C1 segment of cervical spinal cord (tissue), 14 donors: ENCODE data around the gene DNAL4.
A peak's percentile ranks its signal among the peaks of the same experiment; 100 is the strongest.

ENCODE experiments used
- DNase-seq, 14 donors: peaks; one replicate each; lab custom pipeline; 2025; lab: John Stamatoyannopoulos, UW

Gene DNAL4

DNA sequence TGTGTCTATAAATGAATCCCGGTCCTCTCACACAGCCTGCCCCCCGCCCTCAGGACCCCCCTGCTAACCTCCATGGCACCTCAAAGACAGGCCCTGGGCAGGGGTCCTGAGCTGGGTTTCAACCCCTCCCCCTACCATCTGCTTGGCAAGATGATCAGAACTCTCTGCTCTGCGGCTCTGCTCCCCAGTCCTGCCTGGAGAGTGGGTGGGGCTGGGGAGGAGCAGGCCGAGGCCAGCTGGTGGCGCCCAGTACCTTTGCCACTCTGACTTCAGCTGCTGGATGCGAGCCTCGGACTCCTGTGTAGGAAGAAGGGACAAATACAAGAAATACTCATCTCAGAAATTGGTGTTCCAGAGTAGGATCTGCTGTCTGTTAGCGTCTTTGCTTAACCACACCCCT, 53.2 kb downstream of the DNAL4 start:
- no peak for DNase-seq

DNA sequence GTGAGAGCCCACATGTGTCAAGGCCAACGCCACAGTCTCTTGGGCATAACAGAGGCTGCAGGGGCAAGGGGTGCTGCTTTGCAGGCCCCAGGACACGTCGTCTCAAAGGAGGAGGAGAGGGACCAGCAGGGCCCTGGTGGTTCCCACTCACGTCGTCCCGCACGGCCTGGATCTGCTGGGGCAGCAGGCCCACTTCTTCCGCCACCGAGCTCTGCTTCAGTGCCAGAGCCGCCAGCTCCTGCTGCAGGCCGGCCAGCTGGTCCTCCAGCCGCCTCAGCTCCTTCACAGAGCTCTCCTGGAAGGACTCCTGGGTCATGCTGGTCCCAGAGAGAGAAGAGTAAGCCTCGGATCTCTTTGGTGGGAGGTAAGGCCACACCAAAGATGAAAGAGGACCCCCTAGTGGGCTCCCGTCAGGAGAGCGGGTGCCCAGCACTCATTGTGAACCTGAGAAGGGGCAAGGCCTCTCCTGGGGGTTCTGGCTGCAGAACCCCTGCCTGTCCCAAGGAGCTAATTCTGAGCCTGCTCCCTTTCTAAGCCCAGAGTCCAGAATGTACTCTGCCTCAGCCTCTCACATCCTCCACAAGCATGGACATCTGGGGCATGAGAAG, 53.7 kb downstream of the DNAL4 start:
- DNase-seq: peak in 1 of 14 donors; percentile 27

DNA sequence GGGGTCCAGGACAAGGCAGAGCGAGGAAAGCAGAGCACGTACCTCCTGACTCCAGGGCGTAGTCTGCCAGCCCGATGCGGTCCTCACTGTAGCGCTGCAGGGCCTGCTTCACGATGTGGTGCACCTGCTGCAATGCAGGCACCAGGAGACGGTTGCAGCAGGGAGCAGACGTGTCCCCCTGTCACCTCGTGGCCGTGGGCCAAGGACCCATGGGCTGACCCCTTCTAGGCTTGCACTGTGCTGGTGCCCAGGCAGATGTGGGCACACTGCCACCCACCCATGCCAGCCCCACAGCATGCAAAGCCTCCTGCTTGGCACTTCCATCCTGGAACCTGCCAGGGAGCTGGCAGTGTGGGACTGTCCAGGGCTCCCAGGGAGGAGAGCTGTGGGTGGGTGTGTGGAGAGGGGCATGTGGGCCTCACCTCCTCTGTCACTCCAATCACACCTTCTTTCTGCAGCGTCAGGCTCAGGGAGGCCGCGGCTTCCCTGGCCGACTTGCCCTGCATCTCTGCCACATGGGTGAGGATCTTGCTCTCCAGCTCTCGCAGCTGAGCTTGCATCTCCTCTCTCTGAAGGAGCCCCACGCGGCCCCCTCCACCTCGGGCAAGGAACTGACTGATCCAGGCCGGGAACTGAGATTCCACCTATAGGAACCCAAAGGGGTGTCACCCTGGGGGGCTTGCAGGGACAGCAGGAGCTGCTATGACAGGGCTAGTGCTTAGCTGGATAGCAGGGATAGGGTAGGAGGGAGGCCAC, 54.5 kb downstream of the DNAL4 start:
- DNase-seq: peak in 1 of 14 donors; percentile 38

DNA sequence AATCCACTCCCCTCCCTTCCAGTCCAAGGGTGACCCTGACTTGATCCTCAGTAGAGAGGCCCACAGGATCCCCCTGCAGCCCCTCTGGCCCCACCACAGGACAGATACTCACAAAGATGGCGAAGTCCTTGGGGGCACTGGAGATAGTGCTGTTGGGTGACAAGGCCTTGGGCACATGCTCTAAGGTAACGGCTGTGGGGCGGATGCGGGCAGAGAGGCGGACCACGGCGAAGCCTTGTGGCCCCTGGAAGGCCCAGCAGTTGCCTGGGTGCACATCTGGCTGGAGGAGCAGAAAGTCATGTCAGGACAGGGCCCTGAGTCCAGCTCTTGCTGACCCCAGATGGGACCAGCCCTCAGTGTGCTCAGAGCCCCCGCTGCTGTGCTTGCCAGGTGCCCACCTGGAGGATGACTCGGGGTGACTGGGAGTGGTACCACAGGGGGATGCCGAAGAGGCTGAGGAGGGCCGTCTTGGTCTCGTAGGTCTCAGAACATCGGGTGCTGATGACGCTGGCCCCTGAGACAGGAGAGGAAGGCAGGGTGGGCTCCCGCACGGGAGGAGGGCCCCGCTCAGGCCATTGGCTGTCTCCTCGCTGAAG, 55.4 kb downstream of the DNAL4 start:
- no peak for DNase-seq

DNA sequence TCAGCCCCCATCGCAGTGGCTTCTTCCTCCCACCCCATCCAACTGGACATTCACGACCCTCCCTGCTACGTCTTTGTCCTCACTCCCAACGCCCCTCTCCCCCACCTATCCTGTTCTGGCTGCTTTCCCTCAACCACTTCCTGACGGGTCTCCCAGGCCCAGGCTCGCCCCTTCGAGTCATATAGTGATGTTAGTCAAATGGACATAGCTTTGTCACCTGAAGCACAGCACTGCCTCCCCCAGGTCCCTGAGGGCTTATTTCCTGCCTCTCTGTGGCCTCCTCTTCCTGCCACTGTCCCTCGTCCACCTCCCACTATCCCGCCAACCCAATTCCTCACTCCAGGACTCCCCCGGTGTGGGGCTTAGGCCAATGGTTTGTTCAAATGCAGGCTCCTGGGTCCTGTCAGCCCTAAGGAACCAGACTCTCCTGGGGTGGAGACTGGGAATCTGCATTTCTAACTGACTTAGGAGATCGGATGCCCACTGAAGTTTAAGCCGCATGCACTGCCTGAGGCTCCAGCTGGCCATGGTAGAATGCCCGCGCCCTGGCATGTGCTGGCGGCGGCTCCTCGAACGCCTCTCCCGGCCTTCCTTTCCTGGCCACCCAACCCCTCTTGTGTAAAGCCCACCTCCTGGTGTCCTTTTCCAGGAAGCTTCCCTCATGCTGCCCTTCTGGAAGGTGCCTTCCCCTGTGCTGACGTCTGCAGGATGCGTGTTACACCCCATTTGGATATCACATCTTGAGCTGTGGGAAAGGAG, 56.5 kb downstream of the DNAL4 start:
- DNase-seq: no peak

DNA sequence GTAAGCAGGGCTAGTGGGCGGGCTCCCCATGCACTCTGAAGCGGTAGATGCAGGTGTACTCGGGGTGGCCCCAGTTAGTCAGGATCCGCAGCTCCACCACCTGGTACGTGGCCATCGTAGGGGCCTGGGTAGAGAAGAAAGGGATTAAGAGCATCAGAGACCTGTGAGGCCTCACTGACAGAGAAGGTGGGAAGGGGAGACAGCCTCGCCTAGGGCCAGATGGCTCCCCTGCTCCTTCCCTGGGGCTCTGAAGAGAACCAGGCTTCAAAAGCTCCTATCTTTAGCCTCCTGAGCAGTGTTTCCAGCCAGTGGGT, 57.7 kb downstream of the DNAL4 start:
- DNase-seq: no peak

DNA sequence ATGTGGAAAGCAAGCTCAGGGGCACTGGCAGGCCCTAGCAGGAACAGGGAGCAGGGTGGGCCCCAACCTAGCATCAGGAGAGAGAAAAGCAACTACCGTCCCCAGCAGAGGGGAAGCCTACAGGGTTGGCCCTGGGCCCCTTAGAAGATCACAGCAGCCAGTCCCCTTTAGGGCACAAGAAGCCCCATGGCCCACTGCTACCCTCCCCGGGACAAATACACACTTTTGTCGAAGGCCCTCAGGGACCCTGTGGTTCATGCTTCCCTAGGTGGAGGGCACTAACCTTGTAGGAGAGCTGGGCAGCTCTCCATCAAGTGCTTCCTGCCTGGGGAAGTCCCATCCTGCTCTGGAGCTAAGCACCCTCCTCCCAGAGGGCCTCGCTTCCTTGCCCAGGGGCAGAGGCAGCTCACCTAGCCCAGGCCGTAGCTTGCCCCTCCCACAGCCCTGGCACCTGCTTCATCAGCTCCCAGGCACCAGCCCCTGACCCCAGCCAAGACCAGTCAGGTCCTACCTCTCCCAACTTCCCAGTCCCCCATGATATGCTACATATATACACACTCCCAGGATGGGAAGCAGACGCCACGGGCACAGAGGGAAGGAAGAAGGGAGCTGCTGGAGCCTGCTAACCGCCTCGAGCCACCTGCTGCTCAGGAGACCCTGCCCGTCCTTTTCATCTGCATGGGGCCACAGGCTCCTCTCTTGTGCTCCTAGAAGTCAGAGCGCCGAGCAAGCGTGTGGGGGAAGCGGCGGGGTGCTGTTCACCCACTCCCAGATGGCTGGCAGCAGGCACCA, 58.3 kb downstream of the DNAL4 start:
- no peak for DNase-seq

DNA sequence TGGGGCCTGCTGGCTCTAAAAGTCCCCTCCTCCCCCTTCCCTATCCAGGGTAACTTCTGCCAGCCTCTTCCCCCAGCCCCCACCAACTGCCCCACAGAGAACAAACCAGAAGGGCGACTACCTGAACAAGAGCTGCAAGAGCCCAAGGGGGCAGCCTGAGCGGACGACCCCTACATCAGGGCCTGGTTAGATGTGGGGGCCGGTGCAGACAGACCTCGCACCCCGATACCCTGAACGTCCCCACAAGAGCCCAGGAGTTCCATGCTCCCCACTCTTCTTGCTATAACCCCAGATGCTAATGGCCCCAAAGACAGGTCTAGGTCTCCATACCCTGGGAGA, 58.8 kb downstream of the DNAL4 start:
- DNase-seq: no peak

DNA sequence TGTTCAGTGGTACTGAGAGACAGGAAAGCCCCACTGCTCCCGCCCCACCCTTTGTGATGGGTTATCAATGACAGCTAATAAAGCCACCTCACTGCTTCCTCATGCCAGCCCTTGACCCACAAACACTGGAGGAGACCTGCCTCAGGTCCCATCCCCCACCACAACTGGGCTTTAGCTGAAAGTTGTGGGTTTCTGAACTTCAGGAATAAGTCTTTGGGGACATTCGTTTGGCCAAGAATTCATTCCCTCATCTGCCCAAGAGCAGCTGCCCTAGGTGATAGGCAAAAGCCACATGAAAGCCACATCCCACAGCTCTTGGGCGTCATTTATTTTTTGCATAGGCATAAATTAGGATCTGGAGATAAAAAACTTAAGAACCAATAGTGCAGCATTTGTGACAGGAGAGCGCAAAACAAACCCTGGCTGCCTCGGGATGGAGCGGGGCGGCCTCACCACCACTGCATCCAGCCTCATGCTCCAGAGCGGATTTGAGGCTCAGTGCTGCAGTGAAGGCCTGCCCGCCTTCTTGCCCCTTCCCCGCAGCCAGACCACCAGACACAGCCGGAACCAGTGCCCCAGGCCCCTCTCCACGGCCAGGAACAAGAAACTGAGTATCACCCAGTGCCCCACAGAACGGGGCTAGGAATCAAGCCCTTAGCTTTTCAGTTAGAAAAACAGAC, 59.4 kb downstream of the DNAL4 start:
- no peak for DNase-seq

DNA sequence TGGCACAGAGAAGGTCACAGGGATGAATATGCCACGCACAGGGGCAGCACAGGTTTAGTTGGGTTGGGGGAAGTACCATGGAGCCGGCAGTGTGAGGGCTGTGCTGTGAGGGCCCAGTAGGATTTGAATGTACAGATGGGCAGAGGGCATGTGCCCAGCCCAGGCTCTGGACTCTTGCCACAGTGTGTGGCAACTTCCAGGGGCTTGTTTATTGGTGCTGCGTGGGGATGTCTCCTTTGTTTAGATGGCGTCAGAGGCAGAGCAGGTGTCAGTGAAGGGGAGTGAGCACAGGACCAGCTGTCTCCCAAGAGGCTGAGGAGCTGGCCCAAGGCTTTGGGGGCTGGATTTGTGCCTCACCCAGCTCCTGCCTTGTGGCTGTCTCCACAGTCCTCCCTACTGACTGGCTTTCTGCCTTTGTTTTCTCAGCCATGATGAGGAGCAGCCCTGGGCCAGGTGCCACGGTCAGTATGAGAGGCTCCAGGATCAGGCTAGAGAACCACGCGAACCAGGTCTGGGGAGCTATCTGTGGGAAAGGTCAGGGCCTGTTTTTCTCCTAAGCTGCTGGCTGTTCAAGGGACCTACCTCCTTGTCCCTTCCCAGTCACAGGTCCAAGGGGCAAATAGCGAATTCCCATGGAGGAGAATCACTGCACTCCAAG, 60.1 kb downstream of the DNAL4 start:
- peak in 12 of 14 donors; percentile 74 to 93 (median 82) for DNase-seq

DNA sequence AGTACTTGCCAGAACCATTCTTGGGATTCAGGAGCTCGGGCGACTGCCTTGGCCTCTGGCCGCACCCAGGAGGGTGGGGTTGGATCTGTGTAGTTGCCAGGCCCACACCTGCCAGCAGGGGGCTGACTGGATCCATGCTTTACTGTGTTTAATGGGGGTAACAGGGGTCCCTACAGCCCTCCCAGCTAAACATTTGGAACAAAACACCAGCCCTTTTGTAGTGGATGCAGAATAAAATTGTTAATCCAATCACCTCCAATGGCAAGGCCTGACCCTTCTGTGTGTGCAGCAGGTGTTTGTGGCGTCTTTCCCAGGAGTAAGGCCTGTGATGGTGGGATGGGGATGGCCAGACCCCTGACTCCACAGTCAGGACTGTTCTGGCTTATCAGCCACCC, 60.6 kb downstream of the DNAL4 start:
- DNase-seq: peak in 4 of 14 donors; percentile 66 to 82 (median 72)

DNA sequence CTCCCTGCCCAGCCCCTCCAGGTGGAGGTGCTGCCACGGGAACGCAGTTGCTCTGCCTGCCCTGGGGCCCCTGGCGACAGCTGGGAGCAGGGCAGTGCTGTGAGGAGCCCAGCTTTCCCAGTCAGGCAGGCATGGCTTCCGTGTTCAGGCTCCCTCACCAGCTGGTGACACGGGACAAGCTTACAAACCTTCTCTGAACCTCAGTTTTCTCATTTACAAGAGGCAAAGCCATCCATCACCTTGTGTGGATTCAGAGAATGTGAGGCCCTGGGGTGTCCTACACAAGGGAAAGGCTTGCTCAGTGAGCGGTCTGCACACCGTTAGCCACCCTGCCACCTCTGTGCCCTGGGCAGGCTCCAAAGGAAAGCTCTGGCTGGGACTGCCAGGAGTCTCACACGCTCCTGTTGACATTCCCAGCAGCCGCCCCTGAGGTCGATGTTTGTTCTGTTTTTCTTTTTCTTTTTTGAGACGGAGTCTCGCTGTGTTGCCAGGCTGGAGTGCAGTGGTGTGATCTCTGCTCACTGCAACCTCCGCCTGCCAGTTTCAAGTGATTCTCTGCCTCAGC, 61.6 kb downstream of the DNAL4 start:
- peak in 6 of 14 donors; percentile 37 to 72 (median 50) for DNase-seq

DNA sequence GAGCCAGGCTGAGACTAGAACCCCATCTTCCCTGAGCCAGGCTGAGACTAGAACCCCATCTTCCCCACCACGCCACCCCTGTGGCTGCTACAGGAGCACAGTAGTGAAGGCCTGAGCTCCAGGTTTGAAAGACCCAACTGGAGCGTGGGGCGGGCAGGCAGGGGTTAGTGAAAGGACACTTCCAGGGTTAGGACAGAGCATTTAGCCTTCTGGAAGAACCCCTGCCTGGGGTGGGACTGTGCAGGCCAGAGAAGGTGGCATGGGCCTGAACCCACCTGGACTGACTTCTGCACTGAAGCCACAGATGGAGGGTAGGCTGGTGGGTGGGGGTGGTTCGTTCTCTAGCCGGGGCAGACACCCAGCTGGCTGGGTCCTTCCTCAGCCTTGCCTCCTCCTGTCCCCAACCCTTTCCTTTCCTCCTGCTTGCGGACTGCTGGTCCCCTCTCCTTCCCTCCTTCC, 62.2 kb downstream of the DNAL4 start:
- DNase-seq: no peak

DNA sequence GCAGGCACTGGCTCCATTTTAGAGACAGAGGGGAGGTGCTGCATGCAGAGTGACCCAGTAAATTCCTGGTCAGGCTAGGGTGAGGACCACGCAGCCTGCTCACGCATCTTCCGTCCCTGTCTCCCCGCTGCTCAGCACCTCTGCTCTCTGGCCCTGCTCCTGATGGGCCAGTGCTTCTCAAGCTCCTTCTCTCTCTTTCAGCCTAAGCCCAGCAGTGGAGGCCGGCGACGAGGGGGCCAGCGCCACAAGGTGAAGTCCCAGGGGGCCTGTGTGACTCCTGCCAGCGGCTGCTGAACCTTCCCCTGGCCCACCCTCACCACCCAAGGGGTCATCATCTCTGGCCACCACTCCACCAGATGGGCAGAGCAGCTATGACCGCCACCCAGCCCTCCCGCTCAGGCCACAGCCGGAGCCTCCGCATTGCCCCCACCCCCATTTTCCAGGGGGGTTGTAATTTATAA, 63.5 kb downstream of the DNAL4 start:
- DNase-seq: no peak

DNA sequence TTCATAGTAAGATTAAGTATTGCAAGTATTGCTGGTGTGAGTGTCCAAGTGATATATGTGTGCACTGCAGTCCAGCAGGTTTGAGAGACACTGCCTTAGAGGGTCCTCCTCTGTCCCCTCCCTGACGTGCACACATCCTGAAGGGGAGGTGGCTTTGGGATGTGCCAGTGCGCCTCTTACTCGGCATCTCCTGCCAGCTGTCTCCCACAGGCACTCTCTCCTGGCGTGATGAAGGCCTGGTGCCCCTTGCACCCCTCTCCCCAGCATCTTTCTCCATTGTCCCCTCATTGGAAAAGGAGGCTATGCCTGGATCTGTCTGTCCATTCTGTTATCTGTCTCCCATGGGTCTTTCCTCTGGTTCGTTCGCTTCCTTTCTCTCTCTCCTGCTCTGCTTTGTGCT, 64.0 kb downstream of the DNAL4 start:
- DNase-seq: no peak

DNA sequence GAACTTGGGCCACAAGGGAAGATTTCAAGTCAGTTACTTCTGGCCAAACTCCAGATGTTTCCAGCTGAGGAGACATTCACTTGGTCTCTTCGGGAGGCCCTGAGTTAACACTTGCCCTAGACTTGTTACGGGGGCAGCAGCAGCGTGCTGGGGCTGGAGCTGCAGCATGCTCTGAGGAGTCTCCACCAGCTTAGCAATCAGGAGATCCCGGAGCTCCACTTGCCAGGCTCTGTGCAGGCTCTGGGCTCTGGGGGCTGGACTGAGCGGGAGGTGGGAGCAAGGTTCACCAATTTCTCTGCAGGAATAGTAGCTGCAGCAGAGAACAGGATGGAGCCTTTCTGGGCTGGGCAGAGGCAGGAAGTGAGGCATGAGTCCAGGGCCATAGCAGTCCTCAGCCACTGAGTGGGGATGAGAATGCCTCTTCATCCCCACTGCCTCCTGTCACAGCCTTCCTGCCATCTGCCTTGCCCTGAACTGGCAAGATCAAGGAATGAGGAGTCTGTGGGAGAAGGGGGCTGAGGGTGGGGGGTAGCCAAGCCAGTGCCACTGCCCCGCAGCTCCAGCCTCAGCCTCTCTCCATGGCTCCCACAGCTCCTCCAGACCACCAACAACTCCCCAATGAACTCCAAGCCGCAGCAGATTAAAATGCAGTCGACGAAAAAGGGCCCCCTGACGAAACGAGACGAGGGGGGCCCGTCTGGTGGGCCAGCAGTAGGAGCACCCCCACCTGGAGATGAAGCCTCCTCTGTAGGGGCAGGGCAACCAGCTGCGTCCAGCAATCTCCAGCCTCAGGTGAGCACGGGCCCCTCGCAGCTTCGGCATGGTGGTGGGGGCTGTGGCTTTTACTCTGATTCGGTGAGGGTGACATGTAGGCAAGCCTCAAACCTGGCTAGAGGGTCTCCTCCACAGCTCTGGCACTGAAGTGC, 64.8 kb downstream of the DNAL4 start:
- DNase-seq: no peak
